Measurements from ENCODE around the gene CRABP1. TPM values are rescaled to one million over a fixed set of nuclear protein-coding genes. Genes with fewer than 3 reads are reported as not detected.

Gene CRABP1
- total RNA-seq, 4 donors from 2014 or later, result 2.1 TPM; not detected in 3

- Histone ChIP-seq H3K27me3 (no peaks in the 10 kb centered on the region), H3K36me3 (no peaks in the 10 kb centered on the region), H3K4me3 (no peak overlapping the region), H3K27ac (no peak overlapping the region), H3K4me1 (no peaks in the 10 kb centered on the region), H3K9me3 (no peaks in the 10 kb centered on the region)
- DNase-seq, result no peak
- no peak for TF ChIP-seq POLR2A (IDR thresholded peaks at IDR 0.05)
- TF ChIP-seq, protein P1, sequence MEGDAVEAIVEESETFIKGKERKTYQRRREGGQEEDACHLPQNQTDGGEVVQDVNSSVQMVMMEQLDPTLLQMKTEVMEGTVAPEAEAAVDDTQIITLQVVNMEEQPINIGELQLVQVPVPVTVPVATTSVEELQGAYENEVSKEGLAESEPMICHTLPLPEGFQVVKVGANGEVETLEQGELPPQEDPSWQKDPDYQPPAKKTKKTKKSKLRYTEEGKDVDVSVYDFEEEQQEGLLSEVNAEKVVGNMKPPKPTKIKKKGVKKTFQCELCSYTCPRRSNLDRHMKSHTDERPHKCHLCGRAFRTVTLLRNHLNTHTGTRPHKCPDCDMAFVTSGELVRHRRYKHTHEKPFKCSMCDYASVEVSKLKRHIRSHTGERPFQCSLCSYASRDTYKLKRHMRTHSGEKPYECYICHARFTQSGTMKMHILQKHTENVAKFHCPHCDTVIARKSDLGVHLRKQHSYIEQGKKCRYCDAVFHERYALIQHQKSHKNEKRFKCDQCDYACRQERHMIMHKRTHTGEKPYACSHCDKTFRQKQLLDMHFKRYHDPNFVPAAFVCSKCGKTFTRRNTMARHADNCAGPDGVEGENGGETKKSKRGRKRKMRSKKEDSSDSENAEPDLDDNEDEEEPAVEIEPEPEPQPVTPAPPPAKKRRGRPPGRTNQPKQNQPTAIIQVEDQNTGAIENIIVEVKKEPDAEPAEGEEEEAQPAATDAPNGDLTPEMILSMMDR (IDR thresholded peaks at IDR 0.05), result no peak
These were observed 10.5 kb upstream of the CRABP1 start for GRCh38 chr15:78329625-78330024.

DNA sequence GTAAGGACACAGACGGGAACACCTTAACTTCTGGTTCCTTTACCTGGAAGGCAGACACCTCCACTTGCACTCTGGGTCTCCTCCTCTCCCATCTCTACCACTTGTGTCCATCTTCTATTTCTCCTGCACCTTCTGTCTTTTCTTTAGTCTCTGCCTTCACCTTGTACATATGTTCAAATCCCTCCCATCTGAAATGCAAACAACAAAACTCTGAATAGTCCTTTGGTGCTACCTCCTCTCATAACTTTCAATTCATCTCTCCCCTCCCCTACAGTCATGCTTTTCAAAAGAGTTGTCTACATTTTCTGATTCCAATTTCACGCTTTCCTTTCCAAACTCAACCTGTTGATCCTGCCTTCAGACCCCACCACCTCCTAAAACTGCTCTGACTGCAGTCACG, 5.3 kb upstream of the CRABP1 start:
- TF ChIP-seq, protein P1 (IDR thresholded peaks at IDR 0.05), result no peak
- no peak for TF ChIP-seq POLR2A (IDR thresholded peaks at IDR 0.05)
- Histone ChIP-seq H3K27me3 (peaks cover 0 to under 1% of the 10 kb centered on the region in 2 donors), H3K4me1 (peaks cover 0 to under 1% (median 0%) of the 10 kb centered on the region in 4 donors), H3K4me3 (no peak overlapping the region), H3K36me3 (no peaks in the 10 kb centered on the region), H3K9me3 (no peaks in the 10 kb centered on the region), H3K27ac (no peak overlapping the region)
- no peak for DNase-seq

GRCh38 chr15:78335985-78336384, 4.2 kb upstream of the CRABP1 start:
- no peaks in the 10 kb centered on the region for H3K36me3 ChIP-seq
- H3K9me3 ChIP-seq, result no peaks in the 10 kb centered on the region
- no peak overlapping the region for H3K4me3 ChIP-seq
- H3K27me3 ChIP-seq, result peaks cover 0 to 8% of the 10 kb centered on the region in 2 donors
- peaks cover 0 to 11% (median 0%) of the 10 kb centered on the region in 4 donors for H3K4me1 ChIP-seq
- H3K27ac ChIP-seq, result no peak overlapping the region
- no peak for TF ChIP-seq POLR2A (IDR thresholded peaks at IDR 0.05)
- TF ChIP-seq, protein P1 (IDR thresholded peaks at IDR 0.05), result no peak
- DNase-seq, result no peak

- no peaks in the 10 kb centered on the region for H3K9me3 ChIP-seq
- H3K27me3 ChIP-seq, result peaks cover 0 to 14% of the 10 kb centered on the region in 2 donors
- H3K4me1 ChIP-seq, result peaks cover 0 to 17% (median 0%) of the 10 kb centered on the region in 4 donors
- DNase-seq, result no peak
- H3K4me3 ChIP-seq, result no peak overlapping the region
- no peaks in the 10 kb centered on the region for H3K36me3 ChIP-seq
- TF ChIP-seq, protein P1 (IDR thresholded peaks at IDR 0.05), result no peak
- no peak for TF ChIP-seq POLR2A (IDR thresholded peaks at IDR 0.05)
- H3K27ac ChIP-seq, result no peak overlapping the region
These were observed 1.4 kb upstream of the CRABP1 start for GRCh38 chr15:78338781-78339180.

GRCh38 chr15:78339559-78339958, 594 bp upstream of the CRABP1 start:
- Histone ChIP-seq H3K4me1 (peaks cover 0 to 17% (median 0%) of the 10 kb centered on the region in 4 donors), H3K27me3 (peaks cover 0 to 14% of the 10 kb centered on the region in 2 donors), H3K9me3 (no peaks in the 10 kb centered on the region), H3K4me3 (no peak overlapping the region), H3K36me3 (no peaks in the 10 kb centered on the region), H3K27ac (no peak overlapping the region)
- DNase-seq, result no peak
- no peak for TF ChIP-seq POLR2A (IDR thresholded peaks at IDR 0.05)
- TF ChIP-seq, protein P1 (IDR thresholded peaks at IDR 0.05), result no peak

Data from Peyer's patch (tissue), 4 donors.